Measurements from ENCODE around the gene STMND1. TPM values are rescaled to one million over a fixed set of nuclear protein-coding genes. Genes with fewer than 3 reads are reported as not detected.

The STMND1 gene
- total and polyA plus RNA-seq, 8 donors: 0.78 to 6.5 (median 3.5) TPM; not detected in 1

GRCh38 chr6:17165383-17165782, 63.5 kb downstream of the STMND1 start:
- ATAC-seq: no peak
- H3K4me1 ChIP-seq: no peaks in the 10 kb centered on the region
- DNase-seq: no peak
- no peaks in the 10 kb centered on the region for H3K27me3 ChIP-seq
- H3K9me3 ChIP-seq: no peaks in the 10 kb centered on the region
- no peaks in the 10 kb centered on the region for H3K36me3 ChIP-seq
- H3K27ac ChIP-seq: no peak overlapping the region
- intact Hi-C loops (cut with DNase I): no loop called here
- TF ChIP-seq, protein P1, sequence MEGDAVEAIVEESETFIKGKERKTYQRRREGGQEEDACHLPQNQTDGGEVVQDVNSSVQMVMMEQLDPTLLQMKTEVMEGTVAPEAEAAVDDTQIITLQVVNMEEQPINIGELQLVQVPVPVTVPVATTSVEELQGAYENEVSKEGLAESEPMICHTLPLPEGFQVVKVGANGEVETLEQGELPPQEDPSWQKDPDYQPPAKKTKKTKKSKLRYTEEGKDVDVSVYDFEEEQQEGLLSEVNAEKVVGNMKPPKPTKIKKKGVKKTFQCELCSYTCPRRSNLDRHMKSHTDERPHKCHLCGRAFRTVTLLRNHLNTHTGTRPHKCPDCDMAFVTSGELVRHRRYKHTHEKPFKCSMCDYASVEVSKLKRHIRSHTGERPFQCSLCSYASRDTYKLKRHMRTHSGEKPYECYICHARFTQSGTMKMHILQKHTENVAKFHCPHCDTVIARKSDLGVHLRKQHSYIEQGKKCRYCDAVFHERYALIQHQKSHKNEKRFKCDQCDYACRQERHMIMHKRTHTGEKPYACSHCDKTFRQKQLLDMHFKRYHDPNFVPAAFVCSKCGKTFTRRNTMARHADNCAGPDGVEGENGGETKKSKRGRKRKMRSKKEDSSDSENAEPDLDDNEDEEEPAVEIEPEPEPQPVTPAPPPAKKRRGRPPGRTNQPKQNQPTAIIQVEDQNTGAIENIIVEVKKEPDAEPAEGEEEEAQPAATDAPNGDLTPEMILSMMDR (IDR thresholded peaks at IDR 0.05): no peak
- no peak overlapping the region for H3K4me3 ChIP-seq

- DNase-seq: peak in 1 of 4 donors; percentile 26
- H3K36me3 ChIP-seq: no peaks in the 10 kb centered on the region
- no peaks in the 10 kb centered on the region for H3K4me1 ChIP-seq
- TF ChIP-seq, protein P1 (IDR thresholded peaks at IDR 0.05): peak in 1 of 2 donors; percentile 34
- ATAC-seq: peak; percentile 90
- intact Hi-C loops (cut with DNase I): no loop called here
- H3K4me3 ChIP-seq: no peak overlapping the region
- no peaks in the 10 kb centered on the region for H3K9me3 ChIP-seq
- H3K27me3 ChIP-seq: no peaks in the 10 kb centered on the region
- H3K27ac ChIP-seq: no peak overlapping the region
Measured at GRCh38 chr6:17167327-17167979, 65.6 kb downstream of the STMND1 start.

DNA sequence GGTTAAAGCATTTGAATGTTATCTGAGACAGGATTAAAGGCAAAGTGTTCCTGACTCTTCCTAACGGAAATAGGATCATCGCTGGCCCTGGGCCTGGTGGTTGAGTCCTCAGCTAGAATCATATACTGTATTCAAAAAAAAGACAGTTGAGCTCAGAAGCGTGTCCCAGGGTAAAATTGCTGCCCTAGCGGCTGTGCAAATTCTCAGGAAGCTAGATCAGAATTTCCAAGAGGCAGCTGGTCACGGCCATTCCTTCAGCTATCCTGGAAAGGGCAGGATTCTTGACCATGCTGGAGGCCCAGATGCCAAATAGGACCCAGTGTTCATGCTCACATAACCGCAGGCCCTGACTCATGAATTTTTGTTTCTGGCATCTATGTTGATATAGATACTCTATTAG, 67.4 kb downstream of the STMND1 start:
- Histone ChIP-seq H3K27me3 (no peaks in the 10 kb centered on the region), H3K4me1 (no peaks in the 10 kb centered on the region), H3K4me3 (no peak overlapping the region), H3K36me3 (no peaks in the 10 kb centered on the region), H3K27ac (no peak overlapping the region), H3K9me3 (no peaks in the 10 kb centered on the region)
- intact Hi-C loops (cut with DNase I): no loop called here
- DNase-seq (no peak), ATAC-seq (no peak)
- TF ChIP-seq, protein P1 (IDR thresholded peaks at IDR 0.05): no peak

GRCh38 chr6:17169711-17170110, 67.9 kb downstream of the STMND1 start:
- TF ChIP-seq, protein P1 (IDR thresholded peaks at IDR 0.05): no peak
- Histone ChIP-seq H3K36me3 (no peaks in the 10 kb centered on the region), H3K4me3 (no peak overlapping the region), H3K27ac (no peak overlapping the region), H3K4me1 (no peaks in the 10 kb centered on the region), H3K27me3 (no peaks in the 10 kb centered on the region), H3K9me3 (no peaks in the 10 kb centered on the region)
- intact Hi-C loops (cut with DNase I): no loop called here
- ATAC-seq (no peak), DNase-seq (no peak)

DNA sequence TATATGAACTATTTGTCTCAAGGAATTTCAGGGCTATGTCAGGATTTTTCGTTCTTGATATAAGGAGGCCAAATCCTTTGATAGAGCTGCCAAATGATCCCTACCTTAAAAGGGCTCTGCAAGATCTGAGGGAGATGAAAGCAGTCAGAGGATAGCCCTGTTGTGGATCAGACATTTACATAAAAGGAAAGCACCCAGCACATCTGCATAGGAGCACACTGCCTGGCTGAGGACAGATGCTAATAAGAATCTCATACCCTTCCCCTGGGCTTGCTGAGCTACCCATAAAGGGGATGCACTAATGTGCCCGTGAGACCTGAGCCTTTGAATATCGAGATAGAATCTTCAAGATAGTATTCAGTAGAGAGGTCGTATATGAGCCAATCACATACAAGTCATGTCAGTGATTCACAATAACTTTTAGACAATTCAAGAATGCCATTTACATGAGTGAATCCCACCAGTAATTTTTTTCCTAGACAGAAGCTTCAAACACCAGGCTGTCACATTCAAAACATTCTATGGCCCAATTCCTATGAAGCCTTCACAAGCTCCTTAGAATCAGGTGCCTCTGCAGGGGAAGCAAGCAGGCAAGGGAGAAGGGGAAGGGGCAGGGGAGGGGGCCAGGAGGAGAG, 71.1 kb downstream of the STMND1 start:
- Histone ChIP-seq H3K4me1 (no peaks in the 10 kb centered on the region), H3K9me3 (no peaks in the 10 kb centered on the region), H3K4me3 (no peak overlapping the region), H3K27me3 (no peaks in the 10 kb centered on the region), H3K36me3 (no peaks in the 10 kb centered on the region), H3K27ac (no peak overlapping the region)
- TF ChIP-seq, protein P1 (IDR thresholded peaks at IDR 0.05): no peak
- no peak for ATAC-seq
- no peak for DNase-seq
- intact Hi-C loops (cut with DNase I): no loop called here
